Measurements from ENCODE around the gene MAD1L1. TPM values are rescaled to one million over a fixed set of nuclear protein-coding genes. Genes with fewer than 3 reads are reported as not detected.

The MAD1L1 gene
- total RNA-seq, 6 experiments from 2014 or later, result 15.1 to 37.4 (median 20.5) TPM

GRCh38 chr7:2004841-2005725 is 227.7 kb downstream of the MAD1L1 start:
- Histone ChIP-seq H3K4me3 (no peak overlapping the region), H3K27me3 (no peaks in the 10 kb centered on the region), H3K36me3 (no peaks in the 10 kb centered on the region), H3K9me3 (no peaks in the 10 kb centered on the region), H3K4me1 (no peaks in the 10 kb centered on the region), H3K27ac (no peak overlapping the region)
- intact Hi-C loops (cut with DNase I), result no loop called here
- WGBS (ENCODE audit: insufficient coverage, low coverage, low lambda C conversion rate, missing lambda C conversion rate), result 89% methylated on average over 11 of the region's 29 CpGs
- peak; percentile 13 to 51 (median 41) for DNase-seq
- no peak for TF ChIP-seq CTCF (IDR thresholded peaks at IDR 0.05)
- TF ChIP-seq POLR2A (IDR thresholded peaks at IDR 0.05), result no peak
- no peak for ATAC-seq

GRCh38 chr7:2003931-2004812 is 228.6 kb downstream of the MAD1L1 start:
- TF ChIP-seq POLR2A (IDR thresholded peaks at IDR 0.05) (no peak), CTCF (IDR thresholded peaks at IDR 0.05) (no peak)
- intact Hi-C loops (cut with DNase I), result no loop called here

GRCh38 chr7:2003451-2003930 is 229.3 kb downstream of the MAD1L1 start:
- Histone ChIP-seq H3K4me1 (no peaks in the 10 kb centered on the region), H3K27ac (no peak overlapping the region), H3K9me3 (no peaks in the 10 kb centered on the region), H3K36me3 (no peaks in the 10 kb centered on the region), H3K4me3 (no peak overlapping the region), H3K27me3 (no peaks in the 10 kb centered on the region)
- intact Hi-C loops (cut with DNase I), result no loop called here
- TF ChIP-seq CTCF (IDR thresholded peaks at IDR 0.05), result no peak
- no peak for TF ChIP-seq POLR2A (IDR thresholded peaks at IDR 0.05)
- WGBS (ENCODE audit: insufficient coverage, low coverage, low lambda C conversion rate, missing lambda C conversion rate), result 92% methylated on average over 2 of the region's 10 CpGs
- peak; percentile 11 to 44 (median 43) for DNase-seq
- no peak for ATAC-seq

More at GRCh38 chr7:2003931-2004812, 228.6 kb downstream of the MAD1L1 start:
- Histone ChIP-seq H3K9me3 (no peaks in the 10 kb centered on the region), H3K27me3 (no peaks in the 10 kb centered on the region), H3K4me3 (no peak overlapping the region), H3K4me1 (no peaks in the 10 kb centered on the region), H3K36me3 (no peaks in the 10 kb centered on the region), H3K27ac (no peak overlapping the region)
- no CpG with 5 or more reads among the region's 39 CpGs for WGBS (ENCODE audit: insufficient coverage, low coverage, low lambda C conversion rate, missing lambda C conversion rate)
- no peak for ATAC-seq
- DNase-seq, result peak; percentile 8 to 49 (median 31)

- Histone ChIP-seq H3K27me3 (no peaks in the 10 kb centered on the region), H3K4me1 (no peaks in the 10 kb centered on the region), H3K27ac (no peak overlapping the region), H3K36me3 (no peaks in the 10 kb centered on the region), H3K4me3 (no peak overlapping the region), H3K9me3 (no peaks in the 10 kb centered on the region)
- ATAC-seq (no peak), DNase-seq (peak; percentile 10 to 46 (median 37))
- intact Hi-C loops (cut with DNase I), result no loop called here
- WGBS (ENCODE audit: insufficient coverage, low coverage, low lambda C conversion rate, missing lambda C conversion rate), result 50% methylated on average over 2 of the region's 21 CpGs
- no peak for TF ChIP-seq CTCF (IDR thresholded peaks at IDR 0.05)
- TF ChIP-seq POLR2A (IDR thresholded peaks at IDR 0.05), result no peak
Measured at GRCh38 chr7:2002561-2003450, 229.9 kb downstream of the MAD1L1 start.
